GM12873 (cell line): Measurements from ENCODE around the gene UGT1A3.

Source experiments
- CTCF ChIP-seq: IDR thresholded peaks from 2 replicates; pipeline ENCODE4 v1.5.1; 2012; ENCODE audit warnings: low read depth, mild to moderate bottlenecking, moderate library complexity, low read length, control low read depth; ENCODE audit not compliant: insufficient read depth; ENCODE audit errors: missing control alignments

Gene UGT1A3

DNA sequence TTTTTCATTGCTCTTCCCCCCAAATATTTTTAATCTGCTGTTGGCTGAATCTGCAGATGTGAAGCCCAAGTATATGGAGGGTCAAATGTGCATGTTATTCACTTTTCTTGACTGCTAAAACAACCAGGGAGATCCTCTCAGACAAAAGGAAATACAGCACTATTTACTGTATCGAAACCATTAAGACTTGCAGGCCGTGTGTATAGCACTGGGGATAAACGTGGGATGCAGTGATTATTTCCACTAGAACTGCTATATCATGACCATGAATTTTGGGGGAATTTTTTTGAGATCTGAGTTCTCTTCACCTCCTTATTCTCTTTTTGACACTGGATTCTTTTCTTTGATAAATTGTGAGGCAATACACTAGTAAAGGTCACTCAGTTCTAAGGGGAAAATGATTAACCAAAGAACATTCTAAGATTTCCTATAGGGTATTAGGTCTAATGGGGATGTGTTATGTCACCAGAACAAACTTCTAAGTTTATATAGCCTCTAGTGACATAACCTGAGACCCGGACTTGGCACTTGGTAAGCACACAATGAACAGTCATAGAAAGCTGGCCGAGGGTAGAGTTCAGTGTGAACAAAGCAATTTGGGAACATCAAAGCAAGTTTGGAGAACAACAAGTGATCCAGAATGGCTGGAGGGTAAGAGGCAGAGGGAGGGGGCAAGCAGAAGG lies 16.4 kb downstream of the UGT1A3 start:
- TF ChIP-seq CTCF = no peak

- TF ChIP-seq CTCF = no peak
These were observed 17.8 kb downstream of the UGT1A3 start for GRCh38 chr2:233746475-233747282.

DNA sequence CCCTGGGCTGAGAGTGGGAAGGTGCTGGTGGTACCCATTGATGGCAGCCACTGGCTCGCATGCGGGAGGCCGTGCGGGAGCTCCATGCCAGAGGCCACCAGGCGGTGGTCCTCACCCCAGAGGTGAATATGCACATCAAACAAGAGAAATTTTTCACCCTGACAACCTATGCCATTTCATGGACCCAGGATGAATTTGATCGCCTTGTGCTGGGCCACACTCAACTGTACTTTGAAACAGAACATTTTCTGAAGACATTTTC lies 18.4 kb downstream of the UGT1A3 start:
- TF ChIP-seq CTCF = no peak

- no peak for TF ChIP-seq CTCF
These were observed 26.2 kb downstream of the UGT1A3 start for GRCh38 chr2:233754872-233755611.

- no peak for TF ChIP-seq CTCF
These were observed 27.7 kb downstream of the UGT1A3 start for GRCh38 chr2:233756429-233757081.

- TF ChIP-seq CTCF = no peak
These were observed 29.3 kb downstream of the UGT1A3 start for GRCh38 chr2:233758141-233758540.

DNA sequence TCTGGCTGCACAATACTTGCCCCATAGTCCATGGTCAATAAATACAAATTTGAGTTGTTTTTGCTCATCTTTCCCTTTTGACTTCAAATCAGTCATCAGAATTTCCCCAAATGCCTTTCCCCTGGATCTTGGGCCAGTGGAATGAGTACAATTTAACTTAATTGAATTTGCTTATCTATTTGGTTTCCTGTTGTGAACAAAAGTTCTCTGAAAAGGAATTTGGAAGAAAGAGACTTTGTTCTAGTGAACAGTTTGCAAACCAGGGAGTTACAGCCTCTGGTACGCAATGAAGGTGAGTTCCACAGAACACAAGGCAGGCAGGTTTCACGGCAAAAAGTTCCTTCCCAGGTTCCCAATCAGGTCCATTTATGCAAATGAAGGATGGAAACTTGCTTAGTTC lies 30.0 kb downstream of the UGT1A3 start:
- no peak for TF ChIP-seq CTCF
